ENCODE results near the gene NEK5.
"Not testable (repeated sequence)": the region's sequence is repeated elsewhere in the genome, so short reads cannot be mapped to it uniquely, and the experiment has no call there.

Gene NEK5

DNA sequence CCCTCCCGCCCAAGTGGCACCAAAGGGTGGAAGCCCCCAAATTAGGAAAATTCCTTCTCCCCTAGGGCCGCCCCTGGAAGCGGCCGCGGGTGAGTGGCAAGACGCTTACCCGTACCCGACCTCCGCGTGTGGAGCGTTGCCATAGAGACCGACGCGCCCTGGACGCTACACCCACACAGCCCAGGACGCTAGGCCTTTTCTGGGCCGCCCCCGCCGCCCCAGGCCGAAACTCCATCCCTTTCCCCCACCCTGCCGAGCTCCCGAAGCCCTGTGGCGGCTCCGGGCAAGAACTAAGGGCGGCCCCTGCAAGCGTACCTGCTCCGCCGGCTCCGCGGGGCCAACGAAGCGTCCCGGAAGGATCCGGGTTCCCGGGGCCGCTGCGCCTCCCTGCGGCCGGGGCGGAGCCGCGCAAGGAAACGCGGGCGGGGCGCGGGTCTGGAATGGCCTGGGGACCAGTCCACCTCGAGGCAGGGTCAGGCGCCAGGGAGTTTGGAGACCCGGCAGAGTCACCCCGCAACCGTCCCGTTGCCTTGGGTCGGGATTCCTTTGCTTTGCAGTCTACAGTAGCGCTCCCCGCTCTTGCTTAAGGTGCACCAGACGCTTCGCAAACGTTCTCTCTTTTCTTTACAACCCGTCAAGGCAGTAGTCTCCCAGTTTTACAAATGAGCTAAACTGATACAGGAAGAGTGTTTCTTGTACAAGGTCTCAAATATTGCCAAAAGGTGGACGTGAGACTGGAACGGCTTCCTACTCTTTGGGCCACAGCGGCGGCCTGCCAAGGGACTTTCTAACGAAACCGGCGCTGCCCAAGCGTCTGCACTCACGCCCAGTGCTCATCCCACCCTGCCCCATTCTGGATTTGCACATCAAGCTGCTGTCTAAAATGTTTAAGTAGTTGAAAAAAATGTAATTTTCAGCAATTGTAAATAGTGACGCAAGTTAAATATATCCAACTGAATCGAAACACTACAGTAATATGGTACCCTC, at the start of gene NEK5:
Gene NEK5, minus strand, starts transcription at position 360 of the 987 bp plus-strand sequence. CDS start 1,591 bp downstream, outside the sequence.
- peak; percentile 88 for DNase-seq

GRCh38 chr13:52177276-52177675, 48.4 kb upstream of the NEK5 start:
- no peak for DNase-seq

GRCh38 chr13:52173970-52174369, 45.1 kb upstream of the NEK5 start:
- DNase-seq = not testable (repeated sequence)

DNA sequence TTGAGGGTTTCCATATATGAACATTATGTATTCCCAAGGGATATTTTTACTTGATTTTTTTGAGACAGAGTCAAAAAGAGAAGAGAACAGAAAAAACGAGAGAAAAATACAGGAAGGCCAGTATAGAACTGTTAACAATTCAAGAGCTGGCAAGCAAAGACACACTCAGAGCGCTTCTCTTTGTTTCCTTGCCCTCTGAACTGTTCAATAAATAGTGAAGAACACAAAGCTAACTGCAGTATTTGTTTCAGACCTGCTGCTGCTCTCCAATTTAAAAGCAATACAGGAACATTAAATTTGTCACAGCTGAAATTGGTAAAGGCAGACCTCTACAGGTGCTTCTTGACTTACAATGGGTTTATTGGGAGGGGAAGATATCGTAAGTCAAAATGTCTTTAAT, 44.5 kb upstream of the NEK5 start:
- no peak for DNase-seq

DNA sequence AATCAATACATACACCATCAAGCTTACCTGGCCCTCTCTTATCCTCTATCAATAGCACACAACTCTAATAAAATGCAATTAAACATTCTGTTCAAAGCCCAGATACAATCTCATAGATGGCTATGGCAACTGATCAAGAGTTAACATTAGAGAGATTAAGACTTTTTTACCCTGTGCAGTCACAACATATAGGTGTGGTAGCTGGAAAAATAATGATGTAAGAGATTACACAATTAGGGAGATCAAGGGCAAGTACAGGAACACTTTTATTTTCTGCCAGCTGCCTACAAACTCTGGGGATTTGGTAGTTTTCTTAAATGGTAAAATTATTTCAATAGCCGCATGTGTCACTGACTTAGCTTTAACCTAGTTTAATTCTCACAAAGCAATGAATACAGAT, 42.8 kb upstream of the NEK5 start:
- DNase-seq = not testable (repeated sequence)

GRCh38 chr13:52170828-52171391, 42.0 kb upstream of the NEK5 start:
- not testable (repeated sequence) for DNase-seq

GRCh38 chr13:52169839-52170238, 41.0 kb upstream of the NEK5 start:
- DNase-seq = no peak

DNA sequence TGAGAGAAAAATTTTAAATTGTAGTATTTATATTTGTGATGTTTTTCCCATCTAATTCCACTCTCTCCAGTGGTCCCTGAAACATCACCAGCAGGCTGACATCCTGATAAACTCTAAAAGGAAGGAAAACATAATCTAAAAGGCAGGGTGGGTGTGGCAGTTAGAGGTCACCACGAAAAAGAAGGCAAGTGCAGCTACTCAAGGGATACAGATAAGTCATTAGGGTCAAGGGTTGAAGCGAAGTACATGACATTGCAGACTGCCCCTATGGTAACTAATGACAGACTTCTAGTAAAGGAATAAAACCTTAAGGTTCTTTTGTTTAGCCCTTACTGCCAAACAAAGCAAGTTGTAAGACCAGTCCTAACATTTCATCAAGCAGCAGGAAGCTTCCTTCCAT, 36.5 kb upstream of the NEK5 start:
- no peak for DNase-seq

DNA sequence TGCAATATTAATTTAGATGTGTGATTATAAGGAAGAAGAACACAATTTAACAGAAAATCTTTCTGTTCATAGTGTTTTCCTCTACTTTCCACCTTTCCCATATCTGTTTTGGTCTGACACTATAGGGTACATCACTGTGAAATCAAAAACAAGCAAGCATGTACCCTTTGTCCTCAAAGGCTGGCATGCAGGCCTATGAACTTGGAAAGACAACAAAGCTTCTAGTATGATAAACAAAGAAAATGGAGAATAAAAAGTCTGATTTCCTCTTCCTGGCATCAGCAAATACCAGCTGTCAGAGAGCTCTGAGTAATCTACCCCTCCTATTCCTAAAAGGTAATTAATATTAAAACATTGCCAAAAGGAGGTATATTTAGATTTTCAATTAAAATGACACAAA, 36.1 kb upstream of the NEK5 start:
- DNase-seq = no peak

DNA sequence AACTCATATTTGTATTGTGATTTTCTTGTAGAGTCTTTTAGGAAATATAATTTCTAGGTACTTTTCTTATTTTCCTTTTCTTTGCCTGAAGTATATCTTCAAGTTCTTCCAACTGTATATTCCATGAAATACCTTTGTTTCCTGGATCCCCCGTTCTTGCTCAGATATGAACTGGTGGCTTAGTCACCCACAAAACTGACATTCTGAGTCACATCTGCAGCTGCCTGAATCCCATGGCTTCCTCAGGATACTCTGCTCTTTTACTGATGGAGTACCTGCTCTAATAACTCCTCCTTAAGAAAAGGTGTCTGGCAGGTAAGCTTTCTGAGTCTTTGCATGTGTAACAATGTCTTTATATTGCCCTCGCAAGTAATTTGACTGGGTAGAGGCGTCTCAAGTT, 35.0 kb upstream of the NEK5 start:
- DNase-seq = not testable (repeated sequence)

GRCh38 chr13:52162279-52163101, 33.6 kb upstream of the NEK5 start:
- DNase-seq = no peak

DNA sequence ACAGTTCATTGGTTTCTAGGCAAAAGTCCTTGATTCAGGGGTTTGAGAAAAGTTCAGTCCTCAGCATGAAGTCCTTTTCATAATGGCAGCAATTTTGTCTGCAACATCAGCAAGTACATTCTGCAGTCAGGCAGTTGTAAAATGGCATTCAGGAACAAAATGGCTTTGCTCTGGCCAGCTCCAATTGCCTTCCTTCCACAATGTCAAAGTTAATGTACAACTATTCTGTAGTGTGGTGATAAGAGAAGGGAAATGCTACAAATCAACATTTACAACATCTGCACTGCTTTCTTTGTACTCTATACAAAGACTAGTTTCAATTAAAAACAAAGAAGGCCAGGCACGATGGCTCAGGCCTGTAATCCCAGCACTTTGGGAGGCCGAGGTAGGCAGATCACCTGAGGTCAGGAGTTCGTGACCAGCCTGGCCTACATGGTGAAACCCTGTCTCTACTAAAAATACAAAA, 32.3 kb upstream of the NEK5 start:
- DNase-seq = no peak

GRCh38 chr13:52160506-52160905, 31.6 kb upstream of the NEK5 start:
- peak; percentile 52 for DNase-seq

DNA sequence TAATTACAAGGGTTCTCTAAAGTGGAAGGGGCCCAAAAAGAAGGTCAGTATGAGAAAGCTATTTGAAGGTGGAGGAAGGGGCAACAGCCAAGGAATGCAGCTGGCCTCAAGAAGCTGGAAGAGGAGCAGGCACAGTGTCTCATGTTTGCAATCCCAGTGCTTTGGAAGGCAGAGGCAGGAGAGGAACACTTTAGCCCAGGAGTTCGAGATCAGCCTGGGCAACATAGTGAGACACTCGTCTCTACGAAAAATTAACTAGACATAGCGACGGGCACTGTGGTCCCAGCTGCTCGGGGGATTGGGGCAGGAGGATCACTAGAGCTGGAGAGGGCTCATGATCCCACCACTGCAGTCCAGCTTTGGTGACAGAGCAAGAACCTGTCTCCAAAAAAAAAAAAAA, 31.2 kb upstream of the NEK5 start:
- DNase-seq = no peak

GRCh38 chr13:52159159-52159982, 30.5 kb upstream of the NEK5 start, which contains the start of gene NEK3:
NEK3 (minus strand) TSS chr13:52159597; CDS start chr13:52156191, 3,406 bp downstream.
- peak; percentile 91 for DNase-seq

GRCh38 chr13:52158629-52159158, 29.8 kb upstream of the NEK5 start:
- peak; percentile 53 for DNase-seq

DNA sequence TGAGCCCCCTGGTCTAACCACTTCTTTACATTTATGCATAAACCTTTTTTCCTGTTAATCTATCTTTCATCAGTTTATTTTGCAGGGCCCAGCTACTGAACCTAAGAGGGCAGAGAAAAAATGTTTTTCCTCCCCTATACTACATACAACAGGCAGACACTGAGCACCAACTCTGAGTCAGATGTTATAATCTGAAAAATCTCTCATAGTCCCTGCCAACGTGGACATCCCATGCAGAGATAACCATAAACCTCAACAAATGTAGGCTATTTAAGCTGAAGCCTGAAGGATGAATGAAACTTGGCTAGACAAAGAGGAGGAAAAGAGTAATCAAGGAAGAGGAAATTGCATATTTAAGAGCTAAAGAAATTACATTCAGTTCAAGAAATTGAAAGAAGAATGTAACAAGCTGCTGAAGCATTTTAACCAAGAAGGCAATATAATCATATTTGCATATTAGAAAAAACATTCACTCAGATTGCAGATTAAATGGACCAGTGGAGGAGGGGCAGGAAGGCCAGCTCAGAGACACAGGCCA, 27.9 kb upstream of the NEK5 start:
- DNase-seq = no peak

- no peak for DNase-seq
These were observed 26.3 kb upstream of the NEK5 start for GRCh38 chr13:52155177-52155576.

DNA sequence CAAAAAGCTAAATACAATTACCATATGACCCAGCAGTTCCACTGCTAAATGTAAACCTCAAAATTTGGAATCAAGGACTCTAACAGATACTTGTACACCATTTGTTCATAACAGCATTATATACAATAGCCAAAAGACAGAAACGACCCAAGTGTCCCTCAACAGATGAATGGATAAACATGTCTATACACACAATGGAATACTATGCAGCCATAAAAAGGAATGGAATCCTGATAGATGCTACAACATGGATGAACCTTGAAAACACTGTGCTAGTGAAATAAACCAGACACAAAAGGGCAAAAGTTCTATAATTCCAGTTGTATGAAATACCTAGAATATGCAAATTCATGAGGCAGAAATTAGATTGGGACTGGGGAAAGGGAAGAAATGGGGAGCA, 18.4 kb upstream of the NEK5 start:
- no peak for DNase-seq

- peak; percentile 59 for DNase-seq
These were observed 12.4 kb upstream of the NEK5 start for GRCh38 chr13:52141299-52141698.

- no peak for DNase-seq
These were observed 8.6 kb upstream of the NEK5 start for GRCh38 chr13:52137489-52137888.

- no peak for DNase-seq
These were observed 7.9 kb upstream of the NEK5 start for GRCh38 chr13:52136763-52137162.
